Measurements from ENCODE around the gene COL8A1.

Gene COL8A1

DNA sequence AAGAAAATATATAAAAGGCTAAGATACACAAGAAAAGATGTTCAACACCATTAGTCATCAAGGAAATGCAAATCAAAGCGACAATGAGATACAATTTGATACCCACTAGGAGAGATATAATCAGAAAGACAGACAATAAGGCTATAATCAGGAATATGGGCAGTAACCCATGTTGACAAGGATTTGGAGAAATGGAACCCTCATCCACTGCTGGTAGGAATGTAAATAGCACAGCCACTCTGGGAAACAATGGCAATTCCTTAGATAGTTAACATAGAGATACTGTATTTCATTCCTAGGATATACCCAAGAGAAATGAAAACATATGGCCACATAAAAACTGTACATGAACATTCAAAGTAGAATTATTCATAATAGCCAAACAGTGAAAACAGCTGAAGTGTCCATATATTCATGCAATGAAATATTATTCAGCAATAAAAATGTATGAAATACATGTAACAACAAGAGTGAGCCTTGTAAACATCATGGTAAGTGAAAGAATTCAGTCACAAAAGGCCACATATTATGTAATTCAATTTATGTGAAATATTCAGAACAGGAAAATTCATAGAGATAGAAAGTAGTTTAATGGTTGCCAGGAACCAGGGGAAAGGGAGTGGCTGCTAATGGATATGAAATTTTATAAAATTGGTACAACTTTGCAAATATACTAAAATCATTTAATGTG is 18.2 kb upstream of the COL8A1 start:
- in situ Hi-C loops (cut with HindIII; ENCODE audit: low sequenced_read_pairs) = no loop called here
- DNase-seq (ENCODE audit: low read depth) = no peak
- TF ChIP-seq, protein P1, sequence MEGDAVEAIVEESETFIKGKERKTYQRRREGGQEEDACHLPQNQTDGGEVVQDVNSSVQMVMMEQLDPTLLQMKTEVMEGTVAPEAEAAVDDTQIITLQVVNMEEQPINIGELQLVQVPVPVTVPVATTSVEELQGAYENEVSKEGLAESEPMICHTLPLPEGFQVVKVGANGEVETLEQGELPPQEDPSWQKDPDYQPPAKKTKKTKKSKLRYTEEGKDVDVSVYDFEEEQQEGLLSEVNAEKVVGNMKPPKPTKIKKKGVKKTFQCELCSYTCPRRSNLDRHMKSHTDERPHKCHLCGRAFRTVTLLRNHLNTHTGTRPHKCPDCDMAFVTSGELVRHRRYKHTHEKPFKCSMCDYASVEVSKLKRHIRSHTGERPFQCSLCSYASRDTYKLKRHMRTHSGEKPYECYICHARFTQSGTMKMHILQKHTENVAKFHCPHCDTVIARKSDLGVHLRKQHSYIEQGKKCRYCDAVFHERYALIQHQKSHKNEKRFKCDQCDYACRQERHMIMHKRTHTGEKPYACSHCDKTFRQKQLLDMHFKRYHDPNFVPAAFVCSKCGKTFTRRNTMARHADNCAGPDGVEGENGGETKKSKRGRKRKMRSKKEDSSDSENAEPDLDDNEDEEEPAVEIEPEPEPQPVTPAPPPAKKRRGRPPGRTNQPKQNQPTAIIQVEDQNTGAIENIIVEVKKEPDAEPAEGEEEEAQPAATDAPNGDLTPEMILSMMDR (IDR thresholded peaks at IDR 0.05; ENCODE audit: low read depth, low read length, missing control alignments) = no peak
- no peak overlapping the region for H3K4me3 ChIP-seq (ENCODE audit: low read depth, low read length)

DNA sequence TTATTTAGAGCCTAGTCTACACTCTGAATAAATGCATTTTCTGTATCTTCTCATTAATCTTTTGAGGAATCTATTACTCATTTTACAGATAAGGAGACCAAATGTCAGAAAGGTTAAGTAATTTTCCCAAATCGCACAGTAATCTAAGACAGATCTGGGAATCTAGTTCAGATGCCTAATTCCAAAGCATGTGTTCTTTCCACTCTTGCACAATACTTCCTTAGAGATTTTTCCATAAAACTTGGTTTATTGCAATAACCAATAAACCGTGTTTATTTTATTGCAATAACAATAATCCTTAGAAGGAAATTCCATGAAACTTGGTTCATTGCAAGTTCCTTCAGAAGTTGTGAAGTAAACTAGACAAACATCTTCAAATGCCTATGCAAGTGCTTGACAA is 17.4 kb upstream of the COL8A1 start:
- TF ChIP-seq, protein P1 (IDR thresholded peaks at IDR 0.05; ENCODE audit: low read depth, low read length, missing control alignments) = no peak
- in situ Hi-C loops (cut with HindIII; ENCODE audit: low sequenced_read_pairs) = no loop called here
- no peak overlapping the region for H3K4me3 ChIP-seq (ENCODE audit: low read depth, low read length)
- no peak for DNase-seq (ENCODE audit: low read depth)

DNA sequence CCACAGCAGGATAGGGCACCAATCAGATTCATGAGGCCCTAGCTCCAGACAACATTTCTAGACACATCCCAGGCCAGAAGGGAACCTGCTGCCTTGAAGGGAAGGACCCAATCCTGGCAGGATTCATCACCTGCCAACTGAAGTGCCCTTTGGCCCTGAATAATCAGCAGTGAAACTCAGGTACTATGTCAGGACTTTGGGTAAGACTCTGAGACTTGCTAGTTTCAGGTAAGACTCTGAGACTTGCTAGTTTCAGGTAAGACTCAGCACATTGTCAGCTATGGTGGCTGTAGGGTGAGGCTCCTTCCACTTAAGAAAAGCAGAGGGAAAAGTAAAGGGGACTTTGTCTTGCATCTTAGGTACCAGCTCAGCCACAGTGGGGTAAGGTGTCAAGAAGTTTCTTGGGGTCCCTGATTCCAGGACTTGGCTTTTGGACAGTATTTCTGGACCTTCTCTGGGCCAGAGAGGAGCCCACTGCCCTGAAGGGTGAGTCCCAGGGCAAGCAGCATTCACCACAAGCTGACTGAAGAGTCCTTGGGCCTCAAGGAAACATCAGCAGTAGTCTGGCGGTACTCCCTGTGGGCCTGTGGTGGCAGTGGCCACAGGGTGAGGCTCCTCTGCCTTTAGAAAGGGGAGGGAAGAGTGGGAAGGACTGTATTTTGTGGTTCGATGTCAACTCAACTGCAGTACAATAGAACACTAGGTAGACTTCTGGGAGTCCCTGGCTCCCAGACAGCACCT is 13.7 kb upstream of the COL8A1 start:
- in situ Hi-C loops (cut with HindIII; ENCODE audit: low sequenced_read_pairs) = no loop called here
- DNase-seq (ENCODE audit: low read depth) = no peak
- TF ChIP-seq, protein P1 (IDR thresholded peaks at IDR 0.05; ENCODE audit: low read depth, low read length, missing control alignments) = no peak

DNA sequence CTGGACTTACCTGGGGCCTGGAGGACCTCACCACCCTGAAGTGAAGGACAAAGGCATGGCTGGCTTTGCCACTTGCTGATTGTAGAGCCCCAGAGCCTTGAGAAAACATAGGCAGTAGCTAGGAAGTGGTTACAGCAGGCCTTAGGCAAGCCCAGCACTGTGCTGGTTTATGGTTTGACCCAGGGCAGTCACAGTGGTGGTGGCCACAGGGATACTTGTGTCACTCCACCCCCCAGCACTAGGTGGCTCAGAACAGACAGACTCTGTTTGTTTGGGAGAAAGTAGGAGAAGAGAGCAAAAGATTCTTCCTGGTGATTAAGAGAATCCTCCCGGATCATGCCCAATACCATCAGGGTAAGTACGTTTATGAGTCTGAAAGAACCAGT is 13.2 kb upstream of the COL8A1 start:
- in situ Hi-C loops (cut with HindIII; ENCODE audit: low sequenced_read_pairs) = no loop called here
- DNase-seq (ENCODE audit: low read depth) = no peak
- H3K4me3 ChIP-seq (ENCODE audit: low read depth, low read length) = no peak overlapping the region
- TF ChIP-seq, protein P1 (IDR thresholded peaks at IDR 0.05; ENCODE audit: low read depth, low read length, missing control alignments) = no peak

More for the DNA sequence above, 13.7 kb upstream of the COL8A1 start:
- no peak overlapping the region for H3K4me3 ChIP-seq (ENCODE audit: low read depth, low read length)

DNA sequence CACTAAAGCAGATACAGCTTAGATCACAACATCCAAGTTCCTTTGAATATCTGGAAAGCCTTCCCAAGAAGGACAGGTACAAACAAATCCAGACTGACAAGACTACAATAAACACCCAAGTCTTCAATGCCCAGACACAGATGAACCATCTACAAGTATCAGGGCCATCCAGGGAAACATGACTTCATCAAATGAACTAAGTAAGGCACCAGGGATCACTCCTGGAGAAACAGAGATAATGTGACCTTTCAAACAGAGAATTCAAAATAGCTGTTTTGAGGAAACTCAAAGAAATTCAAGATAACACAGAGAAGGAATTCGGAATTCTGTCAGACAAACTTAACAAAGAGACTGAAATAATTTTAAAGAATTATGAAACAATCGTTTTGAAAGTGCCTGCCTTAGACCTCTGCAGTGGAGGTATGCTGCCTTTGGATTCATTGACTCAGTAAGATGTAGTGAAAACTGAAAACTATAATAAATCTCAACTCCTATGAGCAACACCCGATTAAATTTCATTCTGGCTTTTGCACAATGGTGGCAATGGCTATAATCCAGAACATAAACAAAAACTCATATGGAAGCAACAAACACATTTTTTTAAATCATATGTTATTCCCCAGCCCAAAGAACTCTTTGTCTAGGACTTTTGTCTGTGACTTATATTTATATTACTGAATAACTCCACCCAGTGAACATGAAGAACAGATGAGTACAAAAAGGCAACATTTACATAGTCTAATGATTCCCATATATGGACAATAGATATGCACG is 12.6 kb upstream of the COL8A1 start:
- no peak overlapping the region for H3K4me3 ChIP-seq (ENCODE audit: low read depth, low read length)
- in situ Hi-C loops (cut with HindIII; ENCODE audit: low sequenced_read_pairs) = no loop called here
- DNase-seq (ENCODE audit: low read depth) = no peak
- TF ChIP-seq, protein P1 (IDR thresholded peaks at IDR 0.05; ENCODE audit: low read depth, low read length, missing control alignments) = no peak

DNA sequence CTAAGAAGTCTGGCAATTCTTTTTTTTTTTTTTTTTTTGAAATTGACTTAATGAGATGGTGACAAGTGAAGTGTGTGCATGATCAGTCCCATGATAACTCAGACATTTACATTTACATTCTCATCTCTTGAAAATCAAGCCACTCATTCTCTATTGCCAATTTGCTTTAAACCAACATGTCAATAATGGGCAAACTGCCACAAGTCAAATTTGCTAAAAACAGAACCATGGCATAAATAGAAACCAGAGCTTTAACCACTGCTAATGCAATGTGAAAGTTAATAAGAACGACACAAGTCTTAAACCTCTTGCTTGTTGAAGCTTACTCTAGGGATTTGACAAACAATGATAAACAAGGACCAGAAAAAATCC is 12.0 kb upstream of the COL8A1 start:
- H3K4me3 ChIP-seq (ENCODE audit: low read depth, low read length) = no peak overlapping the region
- TF ChIP-seq, protein P1 (IDR thresholded peaks at IDR 0.05; ENCODE audit: low read depth, low read length, missing control alignments) = no peak
- in situ Hi-C loops (cut with HindIII; ENCODE audit: low sequenced_read_pairs) = no loop called here
- no peak for DNase-seq (ENCODE audit: low read depth)
